ENCODE measurements around the gene LRP6. TPM values are rescaled to one million over a fixed set of nuclear protein-coding genes. Genes with fewer than 3 reads are reported as not detected.

LRP6 gene
- total and polyA plus RNA-seq, 10 of the 15 experiments (the other 5 are each of a cell fraction or from before 2014, with no cell fraction given), result 1.5 to 14.9 (median 6.1) TPM

- ChIA-PET RAD21 (ENCODE audit: unreplicated experiment) (no interaction called here), POLR2A (no interaction called here), SMC1A (ENCODE audit: uncharacterized antibody, unreplicated experiment) (interaction anchor here (1.0 to 1.8 kb wide), 2 partner anchors 9 to 31 kb away, joined by 3 to 12 read pairs; no protein-coding TSS in a partner anchor), CTCF (interaction anchor here (0.8 to 1.1 kb wide), 2 partner anchors 11 to 34 kb away, joined by 3 to 4 read pairs; no protein-coding TSS in a partner anchor)
- Histone ChIP-seq H2AFZ (ENCODE audit: control insufficient read depth, low read depth, low read length) (no peak overlapping the region), H3K9me3 (replicated peaks; ENCODE audit: control insufficient read depth, insufficient read depth, low read length) (no peaks in the 10 kb centered on the region), H3K4me1 (ENCODE audit: control insufficient read depth, insufficient read depth, low read length) (no peaks in the 10 kb centered on the region), H3K36me3 (ENCODE audit: control insufficient read depth in 2 of 2, insufficient read depth in 2 of 2, low read length in 1 of 2) (no peaks in the 10 kb centered on the region; a peak in 1 of 4 replicates), H3K27ac (ENCODE audit: control insufficient read depth, insufficient read depth) (no peak overlapping the region), H3K79me2 (ENCODE audit: control insufficient read depth, insufficient read depth, low read length) (no peaks in the 10 kb centered on the region), H3K4me3 (no peak overlapping the region), H3K4me2 (ENCODE audit: control insufficient read depth, insufficient read depth) (no peak overlapping the region), H4K20me1 (ENCODE audit: control insufficient read depth, insufficient read depth) (no peaks in the 10 kb centered on the region), H3K27me3 (replicated peaks in 1 of 2; ENCODE audit: control insufficient read depth in 2 of 2, insufficient read depth in 2 of 2, low read length in 1 of 2) (no peaks in the 10 kb centered on the region), H3K9ac (ENCODE audit: control insufficient read depth, insufficient read depth, low read length) (no peak overlapping the region)
- TF ChIP-seq CHD4 (IDR thresholded peaks at IDR 0.05) (no peak), POU2F2 (IDR thresholded peaks at IDR 0.05; ENCODE audit: borderline replicate concordance, low read depth, low read length) (no peak), EP300 (IDR thresholded peaks at IDR 0.05; ENCODE audit: borderline replicate concordance in 1 of 2, control insufficient read depth in 1 of 2, low read depth in 2 of 2, low read length in 2 of 2) (no peak), SUPT20H (IDR thresholded peaks at IDR 0.05; ENCODE audit: borderline replicate concordance, control insufficient read depth, low read depth, low read length) (no peak), NFXL1 (IDR thresholded peaks at IDR 0.05; ENCODE audit: borderline replicate concordance) (no peak), MXI1 (IDR thresholded peaks at IDR 0.05; ENCODE audit: low read depth, low read length) (no peak), MEF2B (IDR thresholded peaks at IDR 0.05; ENCODE audit: partially characterized antibody, poor library complexity, severe bottlenecking) (no peak), ZNF687 (IDR thresholded peaks at IDR 0.05) (no peak), RELA (IDR thresholded peaks at IDR 0.05; ENCODE audit: borderline replicate concordance, partially characterized antibody) (no peak), BACH1 (IDR thresholded peaks at IDR 0.05; ENCODE audit: borderline replicate concordance) (no peak), TCF3 (IDR thresholded peaks at IDR 0.05; ENCODE audit: borderline replicate concordance, insufficient read depth, low read depth, low read length) (no peak), GATAD2B (conservative IDR thresholded peaks at IDR 0.05; ENCODE audit: low read depth) (no peak), ZBTB4 (CRISPR knock-in tag; IDR thresholded peaks at IDR 0.05) (no peak), JUND (IDR thresholded peaks at IDR 0.05; ENCODE audit: low read depth, low read length) (no peak), ZNF274 (IDR thresholded peaks at IDR 0.05; ENCODE audit: insufficient read depth, insufficient read length) (no peak), EED (IDR thresholded peaks at IDR 0.05; ENCODE audit: low read depth) (no peak), RFX5 (IDR thresholded peaks at IDR 0.05; ENCODE audit: low read depth, low read length) (no peak), ETV6 (conservative IDR thresholded peaks at IDR 0.05 in 1 of 2, IDR thresholded peaks at IDR 0.05 in 1 of 2; ENCODE audit: borderline replicate concordance in 1 of 2, low read depth in 1 of 2) (no peak)
- no peak for ATAC-seq
- intact Hi-C loops (cut with micrococcal nuclease; ENCODE audit: unreplicated experiment), result no loop called here
- in situ Hi-C loops (cut with MboI), result no loop called here
- no TSS peak for BruUV-seq (replicated peaks)
- no peak for FAIRE-seq
- WGBS (ENCODE audit: insufficient coverage, insufficient replicate concordance, low lambda C conversion rate, missing lambda C conversion rate), result 48% methylated on average over 4 of the region's 4 CpGs
- no peak for DNase-seq (ENCODE audit: low read depth, low spot score)
Observed at GRCh38 chr12:12191008-12191407, 75.8 kb downstream of the LRP6 start.

All from GM12878 (cell line).